ENCODE results near the gene EYS. TPM values are rescaled to one million over a fixed set of nuclear protein-coding genes. Genes with fewer than 3 reads are reported as not detected.

The EYS gene
- total and polyA plus RNA-seq, 2 donors: 4.4 TPM; not detected in 1

DNA sequence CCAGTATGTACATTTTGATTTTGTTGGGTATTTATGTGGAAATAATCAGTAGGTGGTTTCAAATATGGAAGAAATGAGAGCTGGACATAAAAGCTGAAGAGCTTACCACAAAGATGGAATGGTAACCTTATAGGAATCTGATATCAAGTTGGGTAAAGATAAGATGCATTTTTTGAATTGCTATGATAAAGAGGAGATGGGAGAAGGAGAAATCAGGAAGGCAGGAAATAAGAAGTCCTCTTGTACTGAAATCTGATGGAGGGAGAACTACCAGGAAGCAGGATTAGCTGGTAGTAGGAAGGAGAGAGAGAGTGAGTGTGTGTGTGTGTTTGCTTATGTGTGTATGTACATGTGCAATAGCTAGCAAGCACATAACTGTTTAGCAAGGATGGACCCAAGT, 1603.0 kb downstream of the EYS start:
- H3K36me3 ChIP-seq (ENCODE audit: insufficient read depth): no peaks in the 10 kb centered on the region
- no peaks in the 10 kb centered on the region for H3K4me1 ChIP-seq (ENCODE audit: insufficient read depth)
- no peak overlapping the region for H3K4me3 ChIP-seq (ENCODE audit: low read depth, low read length)
- no peak overlapping the region for H3K27ac ChIP-seq (ENCODE audit: low read depth)
- no peak for DNase-seq (ENCODE audit: extremely low spot score)

GRCh38 chr6:64103480-64103879, 1603.5 kb downstream of the EYS start:
- H3K36me3 ChIP-seq (ENCODE audit: insufficient read depth): no peaks in the 10 kb centered on the region
- no peaks in the 10 kb centered on the region for H3K4me1 ChIP-seq (ENCODE audit: insufficient read depth)
- whole genome bisulfite sequencing: 75% methylated on average over 1 of the region's 1 CpG
- DNase-seq (ENCODE audit: extremely low spot score): no peak
- no peak overlapping the region for H3K4me3 ChIP-seq (ENCODE audit: low read depth, low read length)
- no peak overlapping the region for H3K27ac ChIP-seq (ENCODE audit: low read depth)

- Histone ChIP-seq H3K27ac (ENCODE audit: low read depth) (no peak overlapping the region), H3K36me3 (ENCODE audit: insufficient read depth) (no peaks in the 10 kb centered on the region), H3K4me1 (ENCODE audit: insufficient read depth) (no peaks in the 10 kb centered on the region), H3K4me3 (ENCODE audit: low read depth, low read length) (no peak overlapping the region)
- WGBS: 32% methylated on average over 2 of the region's 2 CpGs
- DNase-seq (ENCODE audit: extremely low spot score): no peak
These were observed 1606.2 kb downstream of the EYS start for GRCh38 chr6:64100702-64101303.

GRCh38 chr6:64090352-64090751, 1616.7 kb downstream of the EYS start:
- H3K4me1 ChIP-seq (ENCODE audit: insufficient read depth): no peaks in the 10 kb centered on the region
- WGBS: 65% methylated on average over 2 of the region's 2 CpGs
- no peak overlapping the region for H3K4me3 ChIP-seq (ENCODE audit: low read depth, low read length)
- no peaks in the 10 kb centered on the region for H3K36me3 ChIP-seq (ENCODE audit: insufficient read depth)
- H3K27ac ChIP-seq (ENCODE audit: low read depth): no peak overlapping the region
- DNase-seq (ENCODE audit: extremely low spot score): no peak

DNA sequence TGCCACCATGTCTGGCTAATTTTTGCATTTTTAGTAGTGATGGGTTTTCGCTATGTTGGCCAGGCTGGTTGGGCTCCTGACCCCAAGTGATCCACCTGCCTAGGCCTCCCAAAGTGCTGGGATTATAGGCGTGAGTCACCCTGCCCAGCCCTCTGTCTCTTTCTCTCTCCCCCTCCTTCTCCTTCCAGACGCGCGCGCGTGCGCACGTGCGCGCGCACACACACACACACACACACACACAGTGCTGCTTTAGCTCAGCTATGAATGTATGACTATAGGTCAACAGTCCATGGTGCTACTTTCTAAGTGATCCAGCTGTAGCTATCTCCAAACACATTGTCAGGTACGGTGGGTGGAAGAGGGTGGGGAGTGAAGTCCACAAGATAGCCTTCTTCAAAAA, 1621.9 kb downstream of the EYS start:
- DNase-seq (ENCODE audit: extremely low spot score): no peak
- Histone ChIP-seq H3K36me3 (ENCODE audit: insufficient read depth) (no peaks in the 10 kb centered on the region), H3K4me1 (ENCODE audit: insufficient read depth) (no peaks in the 10 kb centered on the region), H3K27ac (ENCODE audit: low read depth) (no peak overlapping the region), H3K4me3 (ENCODE audit: low read depth, low read length) (no peak overlapping the region)
- 93% methylated on average over 13 of the region's 13 CpGs for WGBS

DNA sequence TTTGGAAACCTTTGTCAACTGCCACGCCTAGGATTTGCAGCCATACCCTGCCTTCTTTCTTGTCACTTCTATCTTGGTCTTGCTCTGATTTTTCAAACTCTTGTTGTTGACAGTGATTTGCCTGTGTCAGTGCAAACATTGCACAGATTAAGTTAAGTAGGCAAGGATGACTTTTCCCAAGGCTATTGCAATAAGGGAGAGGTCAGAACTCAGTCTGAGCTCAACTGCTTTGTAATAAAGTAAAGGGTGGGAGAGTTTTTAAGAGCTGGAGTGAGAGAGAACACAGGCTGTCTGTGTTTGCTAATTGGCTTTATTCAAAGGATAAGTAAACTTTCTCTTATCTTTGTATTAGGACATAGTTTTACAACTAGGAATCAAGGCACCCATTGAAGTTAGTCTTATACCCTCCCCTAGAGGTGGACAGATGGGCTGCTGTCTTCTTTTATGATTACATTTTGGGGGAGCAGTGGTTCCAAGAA, 1622.8 kb downstream of the EYS start:
- DNase-seq (ENCODE audit: extremely low spot score): peak; percentile 5
- Histone ChIP-seq H3K36me3 (ENCODE audit: insufficient read depth) (no peaks in the 10 kb centered on the region), H3K4me1 (ENCODE audit: insufficient read depth) (no peaks in the 10 kb centered on the region), H3K27ac (ENCODE audit: low read depth) (no peak overlapping the region), H3K4me3 (ENCODE audit: low read depth, low read length) (no peak overlapping the region)
- WGBS: 68% methylated on average over 1 of the region's 1 CpG

GRCh38 chr6:64083261-64083660, 1623.8 kb downstream of the EYS start:
- DNase-seq (ENCODE audit: extremely low spot score): no peak
- Histone ChIP-seq H3K27ac (ENCODE audit: low read depth) (no peak overlapping the region), H3K36me3 (ENCODE audit: insufficient read depth) (no peaks in the 10 kb centered on the region), H3K4me3 (ENCODE audit: low read depth, low read length) (no peak overlapping the region), H3K4me1 (ENCODE audit: insufficient read depth) (no peaks in the 10 kb centered on the region)
- WGBS: 93% methylated on average over 2 of the region's 2 CpGs

GRCh38 chr6:64081453-64081852, 1625.6 kb downstream of the EYS start:
- WGBS: 34% methylated on average over 2 of the region's 2 CpGs
- DNase-seq (ENCODE audit: extremely low spot score): no peak
- no peak overlapping the region for H3K27ac ChIP-seq (ENCODE audit: low read depth)

GRCh38 chr6:64074981-64075380, 1632.0 kb downstream of the EYS start:
- no peak for DNase-seq (ENCODE audit: extremely low spot score)
- no peak overlapping the region for H3K27ac ChIP-seq (ENCODE audit: low read depth)
- WGBS: 45% methylated on average over 1 of the region's 1 CpG
- H3K4me1 ChIP-seq (ENCODE audit: insufficient read depth): no peaks in the 10 kb centered on the region
- H3K36me3 ChIP-seq (ENCODE audit: insufficient read depth): no peaks in the 10 kb centered on the region
- H3K4me3 ChIP-seq (ENCODE audit: low read depth, low read length): no peak overlapping the region

More at GRCh38 chr6:64081453-64081852, 1625.6 kb downstream of the EYS start:
- H3K36me3 ChIP-seq (ENCODE audit: insufficient read depth): no peaks in the 10 kb centered on the region
- H3K4me3 ChIP-seq (ENCODE audit: low read depth, low read length): no peak overlapping the region
- H3K4me1 ChIP-seq (ENCODE audit: insufficient read depth): no peaks in the 10 kb centered on the region

GRCh38 chr6:64072686-64073085, 1634.3 kb downstream of the EYS start:
- whole genome bisulfite sequencing: 95% methylated on average over 1 of the region's 1 CpG

DNA sequence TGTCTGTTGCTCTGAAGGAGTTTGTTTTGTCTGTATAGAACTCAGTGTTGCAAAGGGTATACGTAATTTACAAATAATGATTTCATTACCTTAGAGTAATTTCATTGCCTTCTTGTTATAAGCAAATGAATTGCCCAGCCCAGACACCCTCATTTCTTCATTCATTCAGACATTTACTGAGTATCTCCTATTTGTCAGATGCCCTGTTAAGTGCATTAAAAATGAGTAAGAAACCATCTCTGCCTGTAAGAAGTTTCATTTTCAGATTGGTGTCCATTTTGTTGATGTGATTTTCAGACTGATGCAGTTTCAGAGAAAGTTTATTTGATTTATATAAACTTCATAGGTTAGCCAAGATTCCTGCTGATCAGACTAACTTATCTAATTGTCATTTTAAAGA, 1642.1 kb downstream of the EYS start:
- H3K27ac ChIP-seq (ENCODE audit: low read depth): no peak overlapping the region
- H3K36me3 ChIP-seq (ENCODE audit: insufficient read depth): no peaks in the 10 kb centered on the region
- WGBS: 81% methylated on average over 1 of the region's 1 CpG
- H3K4me1 ChIP-seq (ENCODE audit: insufficient read depth): no peaks in the 10 kb centered on the region
- DNase-seq (ENCODE audit: extremely low spot score): no peak
- H3K4me3 ChIP-seq (ENCODE audit: low read depth, low read length): no peak overlapping the region

More at GRCh38 chr6:64072686-64073085, 1634.3 kb downstream of the EYS start:
- DNase-seq (ENCODE audit: extremely low spot score): no peak
- no peak overlapping the region for H3K27ac ChIP-seq (ENCODE audit: low read depth)
- H3K36me3 ChIP-seq (ENCODE audit: insufficient read depth): no peaks in the 10 kb centered on the region
- H3K4me3 ChIP-seq (ENCODE audit: low read depth, low read length): no peak overlapping the region
- H3K4me1 ChIP-seq (ENCODE audit: insufficient read depth): no peaks in the 10 kb centered on the region

DNA sequence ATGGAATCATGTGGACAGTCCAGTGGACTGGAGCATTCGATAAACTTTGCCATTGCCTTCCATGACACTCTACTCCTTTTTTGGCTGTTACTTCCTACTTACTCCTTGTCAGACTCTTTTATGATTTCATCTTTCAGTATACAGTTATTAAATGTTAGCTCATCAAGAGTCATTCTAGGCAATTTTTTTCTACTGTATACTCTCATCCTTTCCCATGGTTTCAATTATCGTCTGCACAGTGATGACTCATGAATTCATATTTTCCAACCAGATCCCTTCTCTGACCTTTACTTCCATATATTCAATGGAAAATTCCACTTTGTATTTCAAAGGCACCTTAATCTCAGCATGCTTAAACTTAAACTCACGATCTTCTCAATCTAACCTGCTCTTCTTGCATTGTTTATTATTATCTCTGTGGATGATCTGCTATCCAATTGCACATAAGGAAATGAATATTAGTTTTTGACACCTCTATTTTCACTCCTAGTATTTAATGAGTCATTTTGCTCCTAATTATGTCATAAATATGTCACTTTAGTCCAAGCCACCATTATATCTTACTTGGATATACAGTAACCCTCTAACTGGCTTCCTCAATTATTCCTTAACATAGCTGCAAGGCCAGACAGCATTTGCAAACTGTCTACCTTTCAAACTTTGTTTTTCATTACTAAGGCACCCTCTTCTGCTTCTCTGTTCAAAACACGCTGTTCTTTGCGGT, 1643.9 kb downstream of the EYS start:
- no peaks in the 10 kb centered on the region for H3K36me3 ChIP-seq (ENCODE audit: insufficient read depth)
- no peak overlapping the region for H3K4me3 ChIP-seq (ENCODE audit: low read depth, low read length)
- H3K27ac ChIP-seq (ENCODE audit: low read depth): no peak overlapping the region
- WGBS: 91% methylated on average over 5 of the region's 5 CpGs
- DNase-seq (ENCODE audit: extremely low spot score): no peak
- no peaks in the 10 kb centered on the region for H3K4me1 ChIP-seq (ENCODE audit: insufficient read depth)

GRCh38 chr6:64054861-64055260, 1652.2 kb downstream of the EYS start:
- no peak overlapping the region for H3K4me3 ChIP-seq (ENCODE audit: low read depth, low read length)
- no peaks in the 10 kb centered on the region for H3K4me1 ChIP-seq (ENCODE audit: insufficient read depth)
- 87% methylated on average over 1 of the region's 1 CpG for WGBS

GRCh38 chr6:64050590-64050989, 1656.4 kb downstream of the EYS start:
- Histone ChIP-seq H3K4me3 (ENCODE audit: low read depth, low read length) (no peak overlapping the region), H3K27ac (ENCODE audit: low read depth) (no peak overlapping the region), H3K4me1 (ENCODE audit: insufficient read depth) (no peaks in the 10 kb centered on the region), H3K36me3 (ENCODE audit: insufficient read depth) (peaks cover 2% of the 10 kb centered on the region)
- WGBS: 73% methylated on average over 1 of the region's 1 CpG
- DNase-seq (ENCODE audit: extremely low spot score): no peak

More at GRCh38 chr6:64054861-64055260, 1652.2 kb downstream of the EYS start:
- H3K27ac ChIP-seq (ENCODE audit: low read depth): no peak overlapping the region
- no peak for DNase-seq (ENCODE audit: extremely low spot score)
- H3K36me3 ChIP-seq (ENCODE audit: insufficient read depth): no peaks in the 10 kb centered on the region

All from urinary bladder (tissue), 4 donors.